GM18526 (cell line): ENCODE results near the gene SERPINB3.
"Not testable (repeated sequence)": the region's sequence is repeated elsewhere in the genome, so short reads cannot be mapped to it uniquely, and the experiment has no call there.

Experiments used
- POLR2A ChIP-seq: IDR thresholded peaks from 3 replicates; pipeline ENCODE4 v1.6.1; 2011; ENCODE audit not compliant: insufficient read length; ENCODE audit errors: extremely low read depth

Gene SERPINB3

DNA sequence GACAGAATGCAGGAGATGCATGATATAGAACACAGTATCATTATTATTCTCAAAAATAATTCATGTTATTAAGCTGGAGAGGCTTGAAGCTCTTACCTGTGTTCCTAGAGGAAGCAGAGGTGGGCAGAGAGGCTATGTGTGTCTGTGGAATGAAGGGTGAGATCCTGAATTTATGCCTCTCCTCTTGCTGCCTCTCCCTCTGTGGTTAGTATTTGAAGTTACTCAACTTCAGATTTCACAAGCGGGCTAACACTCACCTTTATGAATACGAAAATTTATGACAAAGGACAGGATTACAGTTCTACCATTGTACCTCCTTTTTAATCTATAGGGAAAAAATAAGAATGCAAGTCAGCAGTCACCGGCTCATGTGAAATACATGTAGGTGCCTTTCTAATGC lies at the start of gene SERPINB3:
Gene SERPINB3 (minus strand): TSS at position 144 of the 400 bp plus-strand sequence. CDS start 677 bp downstream, outside the sequence.
- TF ChIP-seq POLR2A: not testable (repeated sequence)

DNA sequence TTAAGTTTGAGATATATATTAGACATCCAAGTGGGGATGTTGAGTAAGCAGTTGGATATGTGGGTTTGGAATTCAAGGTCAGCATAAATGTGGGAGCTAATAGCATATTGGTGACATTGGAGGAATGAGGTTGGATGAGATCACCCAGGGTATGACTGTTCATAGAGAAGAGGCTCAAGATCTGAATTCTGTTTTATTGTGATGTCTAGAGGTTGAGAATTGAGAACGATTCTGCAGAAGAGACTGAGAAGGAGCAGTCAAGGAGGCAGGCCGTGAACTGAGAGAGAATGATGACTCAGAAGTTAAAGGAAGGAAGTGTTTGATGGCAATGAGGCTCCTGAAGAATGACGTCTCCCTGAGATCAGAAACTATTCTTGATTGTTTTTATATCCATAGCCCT lies 47.0 kb upstream of the SERPINB3 start:
- no peak for TF ChIP-seq POLR2A

DNA sequence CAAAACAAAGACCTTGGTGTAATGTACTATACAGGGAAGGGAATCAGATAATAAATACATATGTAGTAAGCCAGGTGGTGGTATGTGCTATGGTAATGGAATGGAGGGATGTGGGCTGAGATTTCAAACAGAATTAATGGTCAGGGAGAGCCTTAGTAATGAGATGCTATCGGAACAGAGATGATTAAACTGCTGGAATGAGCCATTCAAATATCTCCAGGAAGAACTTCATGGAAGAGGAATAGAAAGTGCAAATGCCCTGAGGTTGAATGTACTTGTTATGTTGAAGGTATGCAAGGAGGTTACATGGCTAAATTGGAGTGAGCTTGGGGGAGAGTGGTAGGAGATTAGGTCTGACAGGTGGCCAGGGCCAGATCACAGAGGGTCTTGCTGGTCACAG lies 46.1 kb upstream of the SERPINB3 start:
- no peak for TF ChIP-seq POLR2A

DNA sequence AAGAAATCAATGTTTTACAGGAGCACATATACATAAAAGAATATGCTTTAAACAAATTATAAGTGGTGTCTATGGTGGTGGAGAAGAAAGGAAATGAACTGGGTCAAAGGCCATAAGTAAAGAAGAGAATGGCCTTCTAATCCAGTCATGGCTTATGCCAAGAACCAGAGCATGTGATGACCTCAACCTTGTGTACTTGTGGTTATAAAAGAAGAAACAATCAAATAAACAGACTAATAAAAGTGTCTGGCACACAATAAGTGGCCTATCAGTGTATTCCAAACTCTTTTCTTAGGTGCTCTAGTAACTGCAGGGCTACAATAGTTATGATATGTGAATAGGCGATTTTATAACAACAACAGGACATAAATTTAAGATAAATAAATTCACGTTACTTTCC lies 43.7 kb upstream of the SERPINB3 start:
- TF ChIP-seq POLR2A: no peak

DNA sequence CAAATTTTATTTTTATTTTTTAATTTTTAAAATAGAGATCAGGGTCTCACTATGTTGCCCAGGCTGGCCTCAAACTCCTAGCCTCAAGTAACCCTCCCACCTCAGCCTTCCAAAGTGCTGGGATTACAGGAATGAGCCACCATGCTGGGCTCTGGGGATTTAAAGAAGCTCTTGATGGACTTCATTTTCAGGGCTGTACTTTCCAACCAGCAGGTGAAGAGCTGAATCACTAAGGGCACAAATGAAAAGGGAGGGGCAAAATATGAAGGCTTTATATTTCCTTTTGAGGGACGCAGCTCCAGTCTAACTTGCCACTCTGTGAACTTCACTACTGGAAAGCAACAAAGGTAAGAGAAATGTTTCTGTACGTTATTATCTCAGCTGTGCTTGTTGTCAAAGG lies 41.0 kb upstream of the SERPINB3 start, which contains the start of gene SERPINB11:
Gene SERPINB11 (plus strand): TSS at position 301 of the 400 bp plus-strand sequence. CDS start 7,234 bp downstream, outside the sequence.
- TF ChIP-seq POLR2A: no peak

DNA sequence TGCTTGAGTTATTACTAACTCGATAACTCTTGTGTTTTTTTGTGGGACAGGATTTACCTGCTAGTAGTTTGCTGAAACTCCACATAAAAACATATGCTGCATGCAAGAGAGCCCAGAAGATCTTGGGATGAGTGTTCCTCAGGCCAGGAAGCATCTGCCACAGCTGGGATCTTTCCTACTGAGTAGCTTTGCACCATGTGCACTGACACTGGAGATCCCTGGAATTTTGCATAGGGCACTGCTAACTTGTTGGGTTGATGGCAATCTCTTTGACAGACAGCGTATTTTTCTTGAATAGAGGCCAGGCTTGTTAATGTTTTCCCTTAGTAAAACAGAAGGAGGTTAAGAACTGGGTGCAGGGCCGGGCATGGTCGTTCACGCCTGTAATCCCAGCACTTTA lies 40.3 kb upstream of the SERPINB3 start:
- no peak for TF ChIP-seq POLR2A

DNA sequence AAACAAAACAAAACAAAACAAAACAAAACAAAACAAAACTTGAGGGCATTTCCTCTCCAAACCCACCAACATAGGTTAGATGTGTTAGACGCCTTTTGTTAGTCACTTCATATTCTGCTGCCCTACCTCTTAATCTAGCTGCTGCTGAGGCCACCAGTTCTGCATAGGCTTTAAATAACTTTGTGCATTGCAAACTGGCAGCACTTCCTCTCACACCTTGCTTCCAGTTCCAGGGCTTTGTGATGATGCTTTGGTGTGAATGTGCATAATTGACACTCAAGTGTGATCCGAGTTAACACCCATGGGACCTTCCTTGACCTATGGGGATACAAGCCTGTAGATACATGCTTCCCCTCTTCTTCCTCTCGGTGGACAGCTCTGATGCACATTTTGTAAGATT lies 38.8 kb upstream of the SERPINB3 start:
- TF ChIP-seq POLR2A: no peak

DNA sequence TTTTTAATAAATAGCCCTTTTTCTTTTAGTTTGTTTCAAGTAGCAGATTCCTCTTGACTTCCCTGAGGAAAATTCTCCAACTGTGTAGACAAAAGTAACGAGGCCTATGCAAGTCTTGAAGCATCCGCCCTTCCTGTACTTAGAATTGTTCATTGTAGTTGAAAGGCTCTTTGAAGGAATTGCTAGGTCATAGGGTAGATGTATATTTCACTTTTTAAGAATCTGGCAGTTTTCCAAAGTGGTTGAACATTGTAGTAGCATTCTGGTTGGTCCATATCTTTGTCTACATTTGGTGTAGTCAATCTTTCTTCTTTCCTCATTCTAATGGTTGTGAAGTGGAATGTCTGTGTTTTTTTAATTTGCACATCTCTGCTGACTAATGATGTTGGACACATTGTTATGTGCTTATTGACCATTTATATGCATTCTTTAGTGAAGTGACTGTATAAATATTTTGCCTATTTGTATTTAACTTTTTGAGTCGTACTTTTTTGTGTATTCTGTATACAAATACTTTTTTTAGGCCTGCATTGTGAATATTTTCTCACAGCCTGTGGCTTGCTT lies 35.5 kb upstream of the SERPINB3 start:
- TF ChIP-seq POLR2A: no peak

DNA sequence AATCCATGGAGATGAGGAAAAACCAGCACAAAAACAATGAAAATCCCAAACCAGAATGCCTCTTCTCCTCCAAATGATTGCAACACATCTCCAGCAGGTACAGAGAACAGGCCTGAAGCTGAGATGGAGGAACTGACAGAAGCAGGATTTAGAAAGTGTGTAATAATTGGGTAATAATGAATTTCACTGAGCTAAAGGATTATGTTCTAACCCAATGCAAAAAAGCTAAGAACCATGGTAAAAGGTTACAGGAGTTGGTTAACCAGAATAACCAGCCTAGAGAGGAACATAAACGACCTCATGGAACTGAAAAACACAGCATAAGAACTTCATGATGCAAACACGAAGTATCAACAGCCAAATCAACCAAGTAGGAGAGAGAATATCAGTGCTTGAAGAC lies 27.4 kb upstream of the SERPINB3 start:
- no peak for TF ChIP-seq POLR2A

DNA sequence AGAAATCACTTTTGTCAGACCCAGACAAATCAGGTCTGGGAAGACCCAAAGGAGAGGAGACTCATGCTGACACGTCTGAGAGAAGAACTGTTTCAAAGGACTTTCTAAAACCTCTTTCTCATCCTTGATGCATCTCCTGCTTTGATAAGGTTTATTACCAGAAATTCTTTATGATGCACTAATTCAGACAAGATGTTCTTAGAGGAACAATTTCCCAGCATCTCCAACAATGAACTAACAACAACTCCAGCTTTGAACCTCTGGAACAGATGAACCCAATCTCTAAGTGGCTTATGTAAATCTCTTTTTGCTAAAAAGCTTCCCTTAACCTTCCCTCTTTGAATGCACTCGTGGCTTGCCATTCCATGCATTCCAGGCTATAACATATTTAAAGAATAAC lies 25.2 kb upstream of the SERPINB3 start:
- no peak for TF ChIP-seq POLR2A

DNA sequence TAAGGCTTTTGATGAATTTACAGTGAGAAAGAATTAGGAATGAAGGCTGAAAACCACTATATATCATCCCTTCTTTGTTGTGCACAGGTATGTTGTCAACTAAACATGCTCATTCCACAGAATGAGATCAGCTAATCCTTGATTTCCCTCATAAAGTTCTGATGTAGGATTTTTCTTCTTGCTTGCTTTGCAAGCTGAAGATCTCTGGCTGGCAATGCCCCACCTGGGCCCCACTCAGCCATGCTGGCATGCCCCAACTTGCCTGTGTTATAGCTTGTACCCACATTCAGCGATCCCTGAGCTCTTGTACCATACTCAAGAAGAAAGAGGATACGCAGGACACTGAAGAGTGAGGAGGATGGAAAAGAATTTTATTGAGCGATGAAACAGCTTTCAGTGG lies 23.0 kb upstream of the SERPINB3 start:
- TF ChIP-seq POLR2A: no peak

DNA sequence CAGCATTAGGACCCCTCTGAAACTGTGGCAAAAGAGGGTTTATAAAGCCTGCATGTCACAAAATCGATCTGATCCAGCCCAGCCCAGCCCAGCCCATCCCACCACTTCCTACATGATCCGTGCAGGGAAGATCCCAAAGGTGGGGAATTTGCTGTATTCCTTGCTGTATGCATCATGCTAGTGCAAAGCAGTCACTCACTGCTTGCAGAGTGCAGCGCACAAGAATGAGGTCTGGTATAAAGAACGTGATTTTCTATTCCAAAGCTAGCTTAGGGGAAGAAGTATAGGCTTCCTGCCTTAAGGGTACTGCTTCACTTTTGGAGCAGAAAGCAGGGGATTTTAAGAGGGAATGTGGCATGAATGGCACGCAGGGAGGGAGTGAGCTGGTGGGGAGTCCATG lies 22.2 kb upstream of the SERPINB3 start:
- TF ChIP-seq POLR2A: no peak

DNA sequence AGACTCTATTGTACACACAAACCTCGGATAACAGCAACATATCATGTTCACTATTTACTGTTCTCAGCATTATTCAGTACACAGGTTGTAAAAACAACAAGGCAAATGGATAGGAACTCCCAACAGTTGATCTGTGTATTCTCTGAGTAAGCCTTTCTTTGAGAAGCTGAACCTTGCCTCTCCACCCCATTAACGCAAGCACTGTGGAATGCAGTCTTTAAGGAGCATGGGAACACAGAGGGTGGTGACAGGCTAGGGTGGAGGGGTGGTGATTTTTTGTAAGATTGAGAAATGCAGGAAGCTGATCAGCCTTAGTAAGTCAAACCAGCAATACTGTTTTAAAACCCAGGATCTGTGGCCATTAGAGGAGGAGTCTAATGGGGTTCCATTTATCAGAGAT lies 21.5 kb upstream of the SERPINB3 start:
- TF ChIP-seq POLR2A: no peak

DNA sequence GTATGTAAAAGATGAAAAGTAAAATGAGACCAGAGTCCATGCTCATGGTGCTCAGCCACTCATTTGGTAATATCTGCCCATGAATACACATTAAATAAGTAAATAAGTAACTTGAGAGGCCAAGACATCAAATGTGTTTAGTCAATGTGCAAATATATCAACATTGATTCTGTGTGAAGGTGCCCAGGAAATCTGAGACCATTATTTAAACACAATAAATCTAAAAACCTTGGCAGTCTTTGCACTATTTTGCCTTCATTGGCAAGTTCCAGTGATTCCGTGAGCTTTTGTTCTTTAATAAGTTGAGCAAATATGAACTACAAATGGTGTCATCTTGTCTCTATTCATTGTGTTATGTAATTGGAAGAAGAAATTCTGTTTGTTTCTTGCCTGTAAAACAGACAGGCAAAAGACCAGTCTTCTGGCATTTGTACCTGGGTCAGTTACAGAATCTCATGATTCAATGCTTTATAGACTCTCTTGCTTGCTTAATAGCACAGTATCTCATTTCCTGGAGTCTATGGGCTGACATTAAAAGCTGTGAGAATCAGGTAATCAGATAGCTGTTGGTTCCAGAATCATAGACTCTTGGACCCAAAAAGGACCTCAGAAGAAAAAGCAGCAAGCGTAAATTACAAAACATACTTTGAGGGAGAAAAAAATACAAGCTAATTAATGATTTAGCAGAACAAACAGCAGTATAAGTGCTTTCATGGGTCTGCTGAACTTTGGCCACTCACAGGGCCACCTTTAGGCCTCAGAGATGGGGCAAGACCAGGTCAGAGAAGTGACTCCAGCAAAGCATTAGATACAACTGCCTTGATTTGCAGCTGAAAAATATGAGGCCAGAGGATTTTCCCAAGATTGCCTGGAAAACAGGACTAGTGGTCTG lies 20.0 kb upstream of the SERPINB3 start:
- TF ChIP-seq POLR2A: no peak

DNA sequence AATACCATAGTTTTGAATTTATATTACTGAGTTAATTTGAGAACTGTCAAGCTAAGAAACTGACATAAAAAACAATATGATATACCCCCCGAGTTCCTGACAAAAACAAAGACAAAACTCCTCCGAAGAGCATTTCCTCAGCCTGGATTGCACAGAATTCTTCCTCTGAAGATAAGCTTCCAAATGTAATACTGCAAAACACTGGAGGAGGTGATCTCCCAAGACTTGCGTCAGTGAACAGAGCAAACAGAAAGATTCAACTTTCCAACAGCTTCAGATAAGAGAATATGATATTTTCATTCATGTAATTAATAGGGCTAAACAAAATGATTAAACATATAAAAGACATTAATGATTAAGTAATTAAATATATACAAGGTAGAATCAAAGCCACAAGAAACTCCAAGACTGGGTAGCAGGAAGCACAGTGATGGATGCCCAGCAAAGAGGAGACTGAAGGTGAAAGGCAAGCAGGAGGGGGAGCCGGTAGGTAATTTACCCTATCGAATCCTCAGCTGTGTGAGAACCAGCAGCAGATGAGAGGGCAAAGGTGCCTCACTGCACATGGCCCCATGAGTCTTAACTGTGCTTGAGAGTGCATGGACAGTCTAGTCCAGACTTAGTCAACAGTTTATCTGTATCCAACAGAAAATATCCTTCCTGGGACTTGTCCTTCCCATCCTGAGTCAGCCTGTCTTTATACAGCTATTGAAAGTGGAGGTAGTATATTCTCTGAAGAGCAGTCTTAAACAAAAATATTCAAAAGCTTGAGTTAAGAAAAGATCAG lies 18.3 kb upstream of the SERPINB3 start:
- TF ChIP-seq POLR2A: no peak

DNA sequence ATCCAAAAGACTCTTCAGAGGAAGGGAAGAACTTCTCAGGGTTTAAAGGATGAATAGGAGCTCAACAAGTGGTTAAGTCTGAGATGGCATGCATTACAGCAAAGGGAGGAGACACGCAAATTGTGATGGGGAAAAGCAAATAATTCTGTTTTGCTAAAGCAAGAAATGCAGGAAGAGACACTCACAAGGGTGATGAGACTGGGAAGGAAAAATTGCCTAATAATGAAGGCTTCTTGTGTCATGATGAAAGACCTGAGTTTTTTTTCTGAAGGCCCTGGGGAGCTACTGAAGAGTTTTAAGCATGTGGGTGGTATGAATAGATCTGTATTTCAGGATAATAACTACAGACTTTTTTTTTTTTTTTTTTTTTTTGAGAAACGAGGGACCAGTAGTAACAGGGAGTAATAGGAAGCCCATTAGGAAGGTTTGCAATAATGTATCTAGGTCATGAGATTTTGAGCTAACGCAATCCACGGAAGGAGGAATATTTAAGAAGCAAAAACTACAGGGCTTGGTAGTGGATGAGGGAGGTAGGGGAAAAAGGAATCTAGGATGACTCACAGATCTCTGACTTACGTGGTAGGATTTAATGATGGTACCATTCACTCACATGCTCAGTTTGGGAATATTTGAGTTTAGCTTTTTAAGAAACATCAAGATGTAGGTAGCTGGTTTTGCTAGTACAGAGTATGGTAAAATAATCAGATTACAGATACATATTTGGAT lies 16.0 kb upstream of the SERPINB3 start:
- no peak for TF ChIP-seq POLR2A
